ENCODE measurements around the gene E4F1.
A peak's percentile ranks its signal among the peaks of the same experiment; 100 is the strongest.

E4F1 gene

GRCh38 chr16:2223942-2224486 is 623 bp downstream of the E4F1 start:
- peak overlapping the region; percentile 96 for H3K4me3 ChIP-seq (ENCODE audit: low read depth, low read length)
- peak; percentile 56 for DNase-seq (ENCODE audit: low read depth)
- TF ChIP-seq CTCF (IDR thresholded peaks at IDR 0.05; ENCODE audit: insufficient read depth, low read depth, low read length, missing control alignments): no peak

- DNase-seq (ENCODE audit: low read depth): no peak
- TF ChIP-seq CTCF (IDR thresholded peaks at IDR 0.05; ENCODE audit: insufficient read depth, low read depth, low read length, missing control alignments): no peak
- no peak overlapping the region for H3K4me3 ChIP-seq (ENCODE audit: low read depth, low read length)
Observed at GRCh38 chr16:2226245-2226793, 2.9 kb downstream of the E4F1 start.

- no peak for TF ChIP-seq CTCF (IDR thresholded peaks at IDR 0.05; ENCODE audit: insufficient read depth, low read depth, low read length, missing control alignments)
- no peak overlapping the region for H3K4me3 ChIP-seq (ENCODE audit: low read depth, low read length)
- no peak for DNase-seq (ENCODE audit: low read depth)
Observed at GRCh38 chr16:2226918-2227317, 3.5 kb downstream of the E4F1 start.

- TF ChIP-seq CTCF (IDR thresholded peaks at IDR 0.05; ENCODE audit: insufficient read depth, low read depth, low read length, missing control alignments): no peak
- DNase-seq (ENCODE audit: low read depth): no peak
- no peak overlapping the region for H3K4me3 ChIP-seq (ENCODE audit: low read depth, low read length)
Observed at GRCh38 chr16:2228161-2228824, 4.9 kb downstream of the E4F1 start.

GRCh38 chr16:2229091-2229490 is 5.7 kb downstream of the E4F1 start:
- DNase-seq (ENCODE audit: low read depth): no peak
- no peak for TF ChIP-seq CTCF (IDR thresholded peaks at IDR 0.05; ENCODE audit: insufficient read depth, low read depth, low read length, missing control alignments)
- H3K4me3 ChIP-seq (ENCODE audit: low read depth, low read length): no peak overlapping the region

- H3K4me3 ChIP-seq (ENCODE audit: low read depth, low read length): no peak overlapping the region
- no peak for TF ChIP-seq CTCF (IDR thresholded peaks at IDR 0.05; ENCODE audit: insufficient read depth, low read depth, low read length, missing control alignments)
- DNase-seq (ENCODE audit: low read depth): no peak
Observed at GRCh38 chr16:2229632-2230250, 6.3 kb downstream of the E4F1 start.
